GM18520 (cell line): Measurements from ENCODE around the gene NUP98.

Source experiments
- ATAC-seq: cut with Tn5 transposase; IDR thresholded peaks from one replicate; pipeline ENCODE4 v1.9.1; 2021; ENCODE audit not compliant: unreplicated experiment

NUP98 gene

DNA sequence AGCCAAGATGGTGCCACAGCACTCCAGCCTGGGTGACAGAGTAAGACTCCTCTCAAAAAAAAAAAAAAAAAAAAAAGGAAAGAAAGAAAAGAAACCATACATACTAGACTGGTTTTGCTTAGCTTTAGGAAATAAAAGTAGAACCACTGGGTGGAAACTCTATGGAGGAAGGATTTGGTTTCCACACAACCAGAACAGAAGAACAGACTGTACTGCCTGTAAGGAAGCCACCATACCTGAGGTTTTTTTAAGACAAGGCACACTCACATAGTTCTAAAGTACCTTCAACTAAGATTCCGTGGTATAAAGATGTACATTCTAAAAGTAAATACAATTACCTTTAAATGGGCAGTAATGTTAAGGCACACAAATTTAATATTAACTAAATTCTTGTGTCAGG is 58.6 kb downstream of the NUP98 start:
- no peak for ATAC-seq

DNA sequence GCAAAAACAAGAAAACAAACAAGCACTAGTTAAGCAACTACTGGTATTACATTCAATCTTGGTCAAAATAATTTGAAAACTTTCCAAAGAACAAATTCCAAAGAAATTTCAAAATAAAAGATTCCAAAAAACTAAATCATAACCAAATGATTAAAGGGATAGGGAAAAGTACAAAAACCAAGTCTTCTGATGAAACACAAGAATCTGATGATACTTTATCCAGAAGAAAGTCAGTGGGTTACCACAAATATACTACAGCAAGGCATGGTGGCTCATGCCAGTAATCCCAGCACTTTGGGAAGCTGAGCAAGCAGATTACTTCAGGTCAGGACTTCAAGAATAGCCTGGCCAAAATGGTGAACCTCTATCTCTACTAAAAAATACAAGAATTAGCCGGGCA is 59.1 kb downstream of the NUP98 start:
- no peak for ATAC-seq

DNA sequence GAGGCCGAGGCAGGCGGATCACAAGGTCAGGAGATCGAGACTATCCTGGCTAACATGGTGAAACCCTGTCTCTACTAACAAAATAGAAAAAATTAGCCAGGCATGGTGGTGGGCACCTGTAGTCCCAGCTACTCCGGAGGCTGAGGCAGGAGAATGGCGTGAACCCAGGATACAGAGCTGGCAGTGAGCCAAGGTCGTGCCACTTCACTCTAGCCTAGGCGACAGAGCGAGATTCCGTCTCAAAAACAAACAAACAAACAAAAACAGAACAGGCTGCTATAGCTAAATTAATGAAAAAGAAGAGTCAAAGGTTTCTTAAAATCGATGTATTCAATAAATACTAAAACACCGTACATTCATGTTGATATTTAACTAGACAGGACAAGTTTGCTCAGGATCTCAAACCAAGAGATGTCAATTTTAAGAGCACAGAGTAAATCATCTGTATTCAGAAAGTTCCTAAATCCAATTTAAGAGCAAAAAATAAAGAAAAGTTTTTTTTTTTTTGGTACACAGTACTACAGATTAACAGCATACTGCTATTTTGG is 59.9 kb downstream of the NUP98 start:
- no peak for ATAC-seq

- no peak for ATAC-seq
These were observed 60.5 kb downstream of the NUP98 start for GRCh38 chr11:3736816-3737215.

DNA sequence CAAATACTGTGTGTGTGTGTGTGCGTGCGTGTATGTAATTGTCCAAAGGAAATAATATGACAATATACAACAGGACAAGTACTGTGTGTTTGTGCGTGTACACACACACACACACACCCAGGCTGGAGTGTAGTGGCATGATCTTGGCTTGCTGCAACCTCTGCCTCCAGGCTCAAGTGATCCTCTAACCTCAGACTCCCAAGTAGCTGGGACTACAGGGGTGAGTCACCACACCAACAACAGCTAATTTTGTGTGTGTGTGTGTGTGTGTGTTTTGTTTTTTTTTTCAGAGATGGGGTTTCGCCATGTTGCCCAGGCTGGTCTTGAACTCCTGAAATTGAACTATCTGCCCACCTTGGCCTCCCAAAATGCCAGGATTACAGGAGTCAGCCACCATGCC is 61.5 kb downstream of the NUP98 start:
- ATAC-seq: no peak

- no peak for ATAC-seq
These were observed 64.5 kb downstream of the NUP98 start for GRCh38 chr11:3732671-3733436.

DNA sequence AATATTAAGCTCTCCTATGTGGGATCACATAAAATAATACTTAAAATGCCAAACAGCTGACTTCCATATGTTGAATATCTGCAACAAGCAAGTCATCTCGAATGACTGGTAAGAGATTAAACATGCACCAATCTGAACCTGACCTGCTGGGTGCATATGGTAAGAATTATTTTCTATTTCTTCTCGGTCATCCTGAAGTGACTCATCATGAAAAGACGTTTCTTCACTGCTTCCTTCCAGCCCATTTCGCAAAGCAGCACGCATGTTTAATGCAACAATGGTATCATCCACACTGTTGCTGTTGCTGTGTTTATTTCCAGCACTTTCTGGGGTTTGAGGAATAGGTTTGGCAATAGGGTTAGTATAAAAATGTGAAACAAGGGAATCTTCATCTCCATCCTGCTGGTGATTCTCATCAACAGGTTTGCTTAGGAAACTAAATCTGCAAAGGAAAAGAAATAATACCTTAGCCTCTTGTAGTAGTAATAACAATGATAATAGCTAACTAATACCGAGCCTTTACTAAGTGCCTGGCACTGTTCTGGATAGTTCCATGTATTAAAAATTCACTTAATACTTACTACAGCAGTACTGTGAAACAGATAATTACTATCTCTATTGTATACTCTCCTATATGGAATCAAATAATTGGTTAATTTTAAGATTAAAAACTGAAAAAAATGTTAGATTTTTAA is 74.2 kb downstream of the NUP98 start:
- no peak for ATAC-seq

DNA sequence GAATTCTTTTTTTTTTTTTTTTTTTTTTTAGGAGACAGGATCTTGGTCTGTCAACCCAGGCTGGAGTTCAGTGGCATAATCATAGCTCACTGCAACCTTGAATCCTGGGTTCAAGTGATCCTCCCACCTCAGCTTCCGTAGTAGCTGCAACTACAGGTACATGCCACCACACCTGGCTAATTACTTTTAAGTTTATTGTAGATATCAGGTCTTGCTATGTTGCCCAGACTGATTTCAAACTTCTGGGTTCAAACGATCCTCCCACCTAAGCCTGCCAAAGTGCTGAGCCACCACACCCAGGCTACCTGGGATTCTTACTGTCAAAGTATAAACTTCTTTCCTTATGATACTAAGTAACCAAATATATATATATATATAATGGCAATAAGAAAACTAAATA is 75.3 kb downstream of the NUP98 start:
- no peak for ATAC-seq

GRCh38 chr11:3720997-3721396 is 76.4 kb downstream of the NUP98 start:
- no peak for ATAC-seq

- ATAC-seq: no peak
These were observed 85.1 kb downstream of the NUP98 start for GRCh38 chr11:3712274-3712673.

- no peak for ATAC-seq
These were observed 86.7 kb downstream of the NUP98 start for GRCh38 chr11:3710485-3711259.

GRCh38 chr11:3709977-3710376 is 87.4 kb downstream of the NUP98 start:
- no peak for ATAC-seq

DNA sequence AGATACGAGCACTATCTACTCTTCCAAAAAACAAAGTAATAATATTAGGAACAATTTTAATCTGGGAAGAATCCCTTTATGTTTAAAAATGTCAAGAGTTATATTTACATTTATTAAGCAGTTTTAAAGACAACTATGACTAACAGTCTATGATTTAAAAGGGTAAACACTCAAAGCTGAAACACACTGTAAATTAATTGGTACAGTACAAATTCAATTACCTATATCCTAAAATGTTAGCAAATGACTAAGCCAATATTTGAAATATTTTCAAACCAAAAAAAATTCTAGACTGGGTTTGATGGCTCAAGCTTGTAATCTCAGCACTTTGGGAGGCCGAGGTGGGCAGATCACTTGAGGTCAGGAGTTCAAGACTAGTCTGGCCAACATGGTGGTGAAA is 90.2 kb downstream of the NUP98 start:
- no peak for ATAC-seq

GRCh38 chr11:3703383-3703782 is 94.0 kb downstream of the NUP98 start:
- no peak for ATAC-seq

- no peak for ATAC-seq
These were observed 96.4 kb downstream of the NUP98 start for GRCh38 chr11:3700910-3701309.

DNA sequence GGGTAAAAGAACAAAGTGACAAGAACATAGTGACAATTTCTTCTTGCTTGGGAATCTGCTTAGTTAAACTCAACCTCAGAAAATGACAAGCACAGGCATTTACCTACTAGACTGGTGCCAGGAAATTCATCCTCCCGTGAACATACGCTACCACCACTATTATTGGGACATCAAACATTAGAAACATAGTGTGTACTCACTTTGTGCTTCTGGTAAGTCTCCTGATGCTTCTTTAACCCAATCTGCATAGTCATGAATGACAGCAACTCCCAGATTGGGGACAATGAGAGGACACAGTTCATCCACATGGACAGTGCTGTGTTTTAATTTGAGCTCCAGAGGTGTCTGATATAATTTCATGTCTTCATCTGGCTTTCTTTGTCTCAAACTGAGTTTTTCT is 96.9 kb downstream of the NUP98 start:
- ATAC-seq: no peak

DNA sequence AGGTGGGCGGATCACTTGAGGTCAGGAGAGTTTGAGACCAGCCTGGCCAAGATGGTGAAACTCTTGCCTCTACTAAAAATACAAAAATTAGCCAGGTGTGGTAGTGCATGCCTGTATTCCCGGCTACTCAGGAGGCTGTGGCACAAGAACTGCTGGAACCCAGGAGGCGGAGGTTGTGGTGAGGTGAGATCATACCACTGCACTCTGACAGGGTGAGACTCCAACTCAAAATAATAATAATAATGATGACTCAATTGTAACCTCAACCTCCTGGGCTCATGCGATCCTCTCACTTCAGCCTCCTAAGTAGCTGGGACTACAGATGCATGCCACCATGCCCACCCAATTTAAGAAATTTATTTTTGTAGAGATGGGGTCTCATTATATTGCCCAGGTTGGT is 110.6 kb downstream of the NUP98 start:
- no peak for ATAC-seq

- no peak for ATAC-seq
These were observed 111.4 kb downstream of the NUP98 start for GRCh38 chr11:3685923-3686322.

GRCh38 chr11:3684819-3685172 is 112.6 kb downstream of the NUP98 start:
- ATAC-seq: no peak

- ATAC-seq: no peak
These were observed 113.1 kb downstream of the NUP98 start for GRCh38 chr11:3684129-3684818.

- ATAC-seq: no peak
These were observed 114.3 kb downstream of the NUP98 start for GRCh38 chr11:3683039-3683438.
